Ovary (tissue), 9 donors: Measurements from ENCODE around the gene PEAK1. TPM values are rescaled to one million over a fixed set of nuclear protein-coding genes. Genes with fewer than 3 reads are reported as not detected.

ENCODE experiments used
- DNase-seq, 5 donors: peaks; one replicate each; pipeline ENCODE4 v3.0.0-alpha.2; 2019 to 2020
- H3K27ac ChIP-seq, 2 donors: fragments of 200-600 bp; one replicate each; pipeline versions ENCODE4 v1.5.1 to v1.8.0; 2019 to 2022
- H3K27me3 ChIP-seq: fragments of 200-600 bp; one replicate; pipeline ENCODE4 v1.8.0; 2022
- H3K36me3 ChIP-seq: fragments of 200-600 bp; sonication (generic); one replicate; pipeline ENCODE4 v1.5.1; 2019
- H3K4me1 ChIP-seq: one replicate; pipeline ENCODE4 v1.8.1; 2013; ENCODE audit warnings: mild to moderate bottlenecking, moderate library complexity; ENCODE audit not compliant: insufficient read depth
- H3K4me3 ChIP-seq: fragments of 200-600 bp; sonication (generic); one replicate; pipeline ENCODE4 v1.5.1; 2017
- H3K9me3 ChIP-seq, 2 donors: fragments of 200-600 bp in 1 of 2; sonication (generic) in 1 of 2; one replicate each; pipeline versions ENCODE4 v1.5.1 to v1.8.1; 2013 to 2019; ENCODE audit warnings: mild to moderate bottlenecking in 1 of 2, moderate library complexity in 1 of 2
- CTCF ChIP-seq, 3 donors: fragments of 450-650 bp in 2 of 3; fragments of 200-600 bp in 1 of 3; IDR thresholded peaks; one replicate each; pipeline versions ENCODE4 v1.5.1 to v1.8.0; 2016 to 2022; ENCODE audit warnings: antibody characterized with exemption in 3 of 3, mild to moderate bottlenecking in 1 of 3
- EP300 ChIP-seq: sonication (generic); formaldehyde crosslinking; IDR thresholded peaks from one replicate; pipeline ENCODE4 v1.6.1; 2017; ENCODE audit warnings: antibody characterized with exemption
- POLR2A ChIP-seq: fragments of 450-650 bp; IDR thresholded peaks from one replicate; pipeline ENCODE4 v1.6.1; 2017; ENCODE audit warnings: antibody characterized with exemption, mild to moderate bottlenecking, moderate library complexity
- WGBS, 3 donors: extraction: QIAGEN DNeasy Blood & Tissue Kit in 1 of 3; methylation state at CpG; one replicate each; pipeline versions ENCODE4 v1.1.5 to v1.1.7; 2013 to 2017; 5-methylcytosine and 5-hydroxymethylcytosine counted together
- intact Hi-C, 4 donors: fragments of 100-400 bp; cut with DNase I; formaldehyde crosslinking; loops; one replicate each; pipeline versions ENCODE4 v1.11.0 to v1.15.1; 2022 to 2023
- polyA plus RNA-seq, 2 donors: library from polyadenylated mRNA; stranded (reverse); fragments of 200-250 nt in 1 of 2; fragments of 350-450 nt in 1 of 2; fragmentation: Illumina TruSeq in 1 of 2; extraction: RNeasy Lipid Tissue Mini Kit (QIAGEN cat#74804) in 1 of 2; gene quantifications; one replicate each; pipeline ENCODE4 v1.2.3, GENCODE V29; 2013 to 2014
- total RNA-seq, 7 donors: library from RNA; depleted of rRNA in 2 of 7; stranded (reverse); fragments of >200 nt in 2 of 7; fragmentation: NEBNext Ultra II Directional in 3 of 7; extraction: Animal tissue kit (Norgen Biotek cat#: 25700) in 3 of 7; gene quantifications; one replicate each; pipeline versions ENCODE4 v1.1.0 to v1.2.4, GENCODE V29; 2016 to 2023
- donor health status: DM: no; HTN: no; CAD: no; lungs with moderate emphysema.
- donor health status: DM: no; HTN: no; CAD: no.
- donor health status: Bipolar disorder and iron deficiency.
- donor health status: DM: yes; HTN: yes; CAD: no.
- donor health status: DM: no; HTN: no; CAD: no.
- donor health status: DM: yes; HTN: yes; CAD: no.

The PEAK1 gene
- total and polyA plus RNA-seq, 9 donors, result 6.6 to 48.4 (median 41.4) TPM

GRCh38 chr15:77347197-77347596 lies 72.7 kb downstream of the PEAK1 start:
- H3K36me3 ChIP-seq, result no peaks in the 10 kb centered on the region
- 46 to 67% (median 57%) methylated on average over 4 of the region's 4 CpGs for WGBS, 3 donors
- H3K4me1 ChIP-seq, result no peaks in the 10 kb centered on the region
- no peak overlapping the region for H3K4me3 ChIP-seq
- DNase-seq, result no peak
- intact Hi-C loops, result loop anchor here in 1 of 4 donors (5.0 kb wide), 1 partner anchor 1475 kb away; no protein-coding TSS in a partner anchor
- no peak for TF ChIP-seq CTCF (IDR thresholded peaks at IDR 0.05)
- TF ChIP-seq POLR2A, result no peak
- TF ChIP-seq EP300, result no peak
- H3K9me3 ChIP-seq, result no peaks in the 10 kb centered on the region
- H3K27ac ChIP-seq, result no peak overlapping the region
- no peaks in the 10 kb centered on the region for H3K27me3 ChIP-seq

- Histone ChIP-seq H3K4me3 (no peak overlapping the region), H3K9me3 (no peaks in the 10 kb centered on the region), H3K27ac (no peak overlapping the region), H3K4me1 (no peaks in the 10 kb centered on the region), H3K36me3 (no peaks in the 10 kb centered on the region), H3K27me3 (no peaks in the 10 kb centered on the region)
- WGBS, 3 donors, result 92 to 97% (median 93%) methylated on average over 4 of the region's 4 CpGs
- intact Hi-C loops, result loop anchor here in 1 of 4 donors (5.0 kb wide), 1 partner anchor 1476 kb away; no protein-coding TSS in a partner anchor
- DNase-seq, result no peak
- TF ChIP-seq CTCF (IDR thresholded peaks at IDR 0.05), result no peak
These were observed 73.5 kb downstream of the PEAK1 start for GRCh38 chr15:77346245-77347036.

GRCh38 chr15:77342807-77343206 lies 77.1 kb downstream of the PEAK1 start:
- TF ChIP-seq CTCF (IDR thresholded peaks at IDR 0.05), result no peak
- TF ChIP-seq POLR2A, result no peak
- no peak for TF ChIP-seq EP300
- WGBS, 3 donors, result 60 to 65% (median 63%) methylated on average over 3 of the region's 3 CpGs
- Histone ChIP-seq H3K4me1 (no peaks in the 10 kb centered on the region), H3K4me3 (no peak overlapping the region), H3K27ac (no peak overlapping the region), H3K36me3 (no peaks in the 10 kb centered on the region), H3K9me3 (no peaks in the 10 kb centered on the region), H3K27me3 (no peaks in the 10 kb centered on the region)
- DNase-seq, result no peak
- intact Hi-C loops, result no loop called here

GRCh38 chr15:77340245-77340644 lies 79.7 kb downstream of the PEAK1 start:
- Histone ChIP-seq H3K4me1 (no peaks in the 10 kb centered on the region), H3K27ac (no peak overlapping the region), H3K27me3 (no peaks in the 10 kb centered on the region), H3K36me3 (no peaks in the 10 kb centered on the region), H3K9me3 (no peaks in the 10 kb centered on the region), H3K4me3 (no peak overlapping the region)
- TF ChIP-seq EP300 (no peak), CTCF (IDR thresholded peaks at IDR 0.05) (no peak), POLR2A (no peak)
- 92 to 99% (median 97%) methylated on average over 3 of the region's 3 CpGs for WGBS, 3 donors
- no peak for DNase-seq
- intact Hi-C loops, result no loop called here
